ENCODE results near the gene ZNF394.
"Not testable (repeated sequence)": the region's sequence is repeated elsewhere in the genome, so short reads cannot be mapped to it uniquely, and the experiment has no call there.

ZNF394 gene

DNA sequence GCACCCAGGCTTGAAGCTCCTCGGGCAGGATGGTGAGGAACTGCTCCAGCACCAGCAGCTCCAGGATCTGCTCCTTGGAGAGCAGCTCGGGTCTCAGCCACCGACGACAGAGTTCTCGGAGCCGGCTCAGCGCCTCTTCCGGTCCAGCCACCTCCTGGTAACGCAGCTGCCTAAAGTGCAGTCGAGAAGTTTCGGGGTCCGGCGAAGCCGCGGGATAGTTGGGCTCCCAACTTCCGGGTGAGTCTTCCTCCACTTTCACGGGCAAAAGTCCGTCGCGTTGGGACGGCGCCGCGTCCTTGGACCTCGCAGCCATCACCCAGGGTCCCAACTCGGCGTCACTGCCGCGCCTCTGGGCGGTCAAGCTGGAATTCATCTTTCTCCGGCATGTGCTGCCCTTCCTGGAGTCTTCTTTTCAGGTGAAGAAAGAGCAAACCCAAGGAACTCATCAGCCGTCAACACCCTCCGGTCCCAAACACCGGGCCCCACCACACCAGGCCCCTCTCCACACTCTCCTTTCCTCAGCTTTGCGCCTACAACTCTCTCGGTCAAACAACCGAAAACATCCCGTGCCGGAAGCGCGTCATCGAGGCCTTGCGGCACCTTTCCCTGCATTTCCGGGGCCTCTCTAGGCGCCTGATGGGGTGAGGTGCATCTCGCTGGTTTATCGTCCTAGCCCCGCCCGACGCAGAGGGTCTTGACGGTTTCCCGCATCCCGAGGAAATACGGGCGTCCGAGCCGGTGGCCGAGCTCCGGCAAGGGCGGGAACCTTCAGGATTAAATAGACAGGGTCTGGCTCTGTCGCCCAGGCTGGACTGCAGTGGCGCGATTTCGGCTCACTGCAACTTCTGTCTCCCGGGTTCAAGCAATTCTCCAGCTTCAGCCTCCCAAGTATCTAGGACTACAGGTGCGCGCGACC lies at the start of gene ZNF394:
ZNF394 (minus strand) TSS at position 561 of the 916 bp plus-strand sequence; CDS start at position 373, 188 bp downstream.
- peak; percentile 87 for DNase-seq (ENCODE audit: low spot score)

DNA sequence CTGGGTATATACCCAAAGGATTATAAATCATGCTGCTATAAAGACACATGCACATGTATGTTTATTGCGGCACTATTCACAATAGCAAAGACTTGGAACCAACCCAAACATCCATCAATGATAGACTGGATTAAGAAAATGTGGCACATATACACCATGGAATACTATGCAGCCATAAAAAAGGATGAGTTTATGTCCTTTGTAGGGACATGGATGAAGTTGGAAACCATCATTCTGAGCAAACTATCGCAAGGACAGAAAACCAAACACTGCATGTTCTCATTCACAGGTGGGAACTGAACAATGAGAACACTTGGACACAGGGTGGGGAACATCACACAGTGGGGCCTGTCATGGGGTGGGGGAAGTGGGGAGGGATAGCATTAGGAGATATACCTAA lies 49.5 kb upstream of the ZNF394 start:
- DNase-seq (ENCODE audit: low spot score) = not testable (repeated sequence)

DNA sequence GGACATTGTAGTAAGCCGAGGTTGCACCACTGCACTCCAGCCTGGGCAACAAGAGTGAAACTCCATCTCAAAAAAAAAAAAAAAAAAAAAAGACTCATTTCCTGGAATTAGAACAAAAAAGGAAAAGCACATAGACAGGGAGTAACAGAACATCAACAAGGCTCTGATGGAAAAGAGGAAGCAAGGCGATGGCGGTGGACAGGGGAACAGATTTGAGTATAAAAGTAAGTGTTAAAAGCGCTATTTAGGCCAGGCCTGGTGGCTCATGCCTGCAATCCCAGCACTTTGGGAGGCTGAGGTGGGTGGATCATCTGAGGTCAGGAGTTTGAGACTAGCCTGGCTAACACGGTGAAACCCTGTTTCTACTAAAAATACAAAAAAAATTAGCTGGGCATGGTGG lies 45.2 kb upstream of the ZNF394 start:
- DNase-seq (ENCODE audit: low spot score) = not testable (repeated sequence)

DNA sequence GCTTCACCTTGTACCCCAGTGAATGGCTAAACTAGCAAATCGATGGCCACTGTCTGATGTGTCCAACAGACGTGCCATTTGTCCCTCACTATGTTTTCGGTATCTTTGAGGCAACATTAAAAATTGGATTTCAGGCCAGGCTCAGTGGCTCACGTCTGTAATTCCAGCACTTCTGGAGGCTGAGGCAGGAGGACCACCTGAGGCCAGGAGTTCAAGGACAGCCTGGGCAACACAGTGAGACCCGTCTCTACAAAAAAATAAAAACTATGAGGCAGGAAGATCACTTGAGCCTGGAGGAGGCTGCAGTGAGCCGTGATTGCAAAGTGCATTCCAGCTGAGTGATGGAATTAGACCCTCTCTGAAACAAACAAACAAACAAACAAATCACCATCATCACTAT lies 43.8 kb upstream of the ZNF394 start:
- no peak for DNase-seq (ENCODE audit: low spot score)

DNA sequence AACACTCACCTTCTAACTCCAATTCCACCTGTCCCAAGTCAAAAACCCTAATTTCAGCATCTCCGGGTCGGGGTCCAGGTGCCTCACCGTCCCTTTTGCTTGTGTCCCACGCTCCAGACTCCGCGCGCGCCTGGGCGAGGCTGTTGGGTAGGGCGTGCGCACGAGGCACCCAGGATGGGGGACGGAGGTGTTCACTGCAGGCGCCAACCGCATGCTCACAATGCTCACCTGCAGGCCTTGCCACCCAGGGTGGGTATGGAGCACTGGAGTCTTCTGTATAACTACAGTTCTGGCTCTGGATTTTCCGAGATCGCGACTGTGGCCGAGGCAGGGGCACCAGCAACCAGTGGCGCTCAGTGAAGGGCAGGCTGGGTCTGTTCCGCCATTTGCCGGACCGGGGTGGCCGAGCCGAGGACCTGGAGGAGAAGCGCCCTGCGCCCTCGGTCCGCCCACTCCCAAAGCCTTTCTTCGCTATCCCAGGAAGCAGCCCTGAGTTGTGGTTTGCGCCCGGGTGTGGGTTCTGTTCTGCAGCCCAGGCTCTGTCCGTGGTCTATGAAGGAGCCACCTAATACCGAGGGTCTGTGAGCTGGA lies 43.1 kb upstream of the ZNF394 start:
- DNase-seq (ENCODE audit: low spot score) = no peak

DNA sequence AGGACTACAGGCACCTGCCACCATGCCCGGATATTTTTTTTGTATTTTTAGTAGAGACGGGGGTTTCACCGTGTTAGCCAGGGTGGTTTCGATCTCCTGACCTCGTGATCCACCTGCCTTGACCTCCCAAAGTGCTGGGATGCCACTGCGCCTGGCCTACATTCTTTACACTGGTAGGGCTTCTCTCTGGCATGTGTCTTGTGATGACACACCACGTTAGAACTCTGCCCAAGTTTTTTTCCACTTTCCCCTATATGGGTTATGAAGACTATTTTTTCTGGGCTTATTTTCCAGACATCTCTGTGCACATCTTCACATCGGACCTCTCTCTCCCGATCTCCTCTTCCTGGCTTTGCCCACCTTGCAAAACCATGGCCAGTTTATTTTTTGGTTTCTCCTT lies 41.1 kb upstream of the ZNF394 start:
- no peak for DNase-seq (ENCODE audit: low spot score)

DNA sequence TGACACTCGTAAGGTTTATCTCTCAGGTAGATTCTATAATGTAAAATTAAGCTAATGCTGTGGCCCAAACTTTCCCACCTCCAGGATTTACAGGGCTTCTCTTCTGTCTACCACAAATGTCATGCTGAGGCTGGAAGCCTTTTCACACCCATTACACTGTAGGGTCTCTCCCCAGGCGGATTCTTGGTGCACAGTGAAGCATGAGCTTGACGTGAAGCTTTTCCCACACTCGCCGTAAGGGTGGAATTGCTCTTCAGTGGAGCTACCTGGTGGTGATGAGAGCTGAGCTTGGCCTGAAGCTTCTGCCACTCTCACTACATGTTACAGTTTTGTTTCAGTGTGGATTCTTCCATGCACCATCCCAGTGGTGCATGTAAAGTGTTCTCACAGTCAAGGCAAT lies 40.5 kb upstream of the ZNF394 start:
- DNase-seq (ENCODE audit: low spot score) = no peak

DNA sequence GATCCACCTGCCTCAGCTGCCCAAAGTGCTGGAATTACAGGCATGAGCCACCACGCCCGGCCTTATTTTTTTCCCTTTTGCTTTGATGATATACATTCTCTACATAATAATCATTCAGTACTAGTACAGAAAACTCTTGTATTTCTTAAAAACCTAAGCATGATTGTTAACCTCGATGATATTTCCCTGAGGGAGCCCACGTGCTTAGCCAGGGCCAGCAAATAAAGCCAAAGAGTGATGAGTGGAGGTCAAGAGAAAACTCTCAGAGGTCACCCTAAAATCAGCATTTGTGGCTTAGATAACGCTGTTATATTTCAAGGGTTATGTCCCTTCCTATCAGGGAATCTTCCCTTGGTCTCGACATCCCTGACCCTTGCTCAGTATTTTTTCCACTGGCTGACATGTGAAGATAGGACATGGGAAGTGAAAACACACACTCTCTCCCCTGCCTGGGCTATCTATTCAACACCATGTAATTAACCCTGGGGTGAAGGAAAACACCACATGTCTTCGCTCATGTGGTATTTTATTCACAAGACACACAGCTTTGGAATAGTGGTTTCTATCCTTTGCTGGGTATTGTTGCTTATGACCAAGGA lies 39.2 kb upstream of the ZNF394 start:
- DNase-seq (ENCODE audit: low spot score) = no peak

DNA sequence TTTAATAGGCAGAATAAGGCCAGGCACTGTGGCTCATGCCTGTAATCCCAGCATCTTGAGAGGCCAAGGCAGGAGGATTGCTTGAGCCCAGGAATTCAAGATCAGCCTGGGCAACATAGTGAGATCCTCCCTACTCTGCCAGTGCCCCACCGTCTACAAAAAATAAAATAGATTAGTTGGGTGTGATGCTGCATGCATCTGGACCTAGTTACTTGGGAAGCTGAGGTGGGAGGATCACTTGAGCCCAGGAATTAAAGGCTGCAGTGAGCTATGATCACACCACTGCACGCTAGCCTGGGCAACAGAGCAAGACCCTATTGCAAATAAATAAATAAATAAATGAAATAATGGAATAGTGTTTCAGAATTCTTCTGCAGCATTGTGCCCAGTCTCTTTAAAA lies 35.6 kb upstream of the ZNF394 start:
- no peak for DNase-seq (ENCODE audit: low spot score)

DNA sequence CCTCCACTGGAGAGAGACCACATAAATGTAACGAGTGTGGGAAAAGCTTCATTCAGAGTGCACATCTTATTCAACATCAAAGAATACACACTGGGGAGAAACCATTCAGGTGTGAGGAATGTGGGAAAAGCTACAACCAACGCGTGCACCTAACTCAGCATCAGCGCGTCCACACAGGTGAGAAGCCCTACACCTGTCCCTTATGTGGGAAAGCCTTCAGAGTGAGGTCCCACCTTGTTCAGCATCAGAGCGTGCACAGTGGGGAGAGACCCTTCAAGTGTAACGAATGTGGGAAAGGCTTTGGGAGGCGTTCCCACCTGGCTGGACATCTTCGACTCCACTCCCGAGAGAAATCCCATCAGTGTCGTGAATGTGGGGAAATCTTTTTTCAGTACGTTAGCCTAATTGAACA lies 31.3 kb upstream of the ZNF394 start:
- no peak for DNase-seq (ENCODE audit: low spot score)

DNA sequence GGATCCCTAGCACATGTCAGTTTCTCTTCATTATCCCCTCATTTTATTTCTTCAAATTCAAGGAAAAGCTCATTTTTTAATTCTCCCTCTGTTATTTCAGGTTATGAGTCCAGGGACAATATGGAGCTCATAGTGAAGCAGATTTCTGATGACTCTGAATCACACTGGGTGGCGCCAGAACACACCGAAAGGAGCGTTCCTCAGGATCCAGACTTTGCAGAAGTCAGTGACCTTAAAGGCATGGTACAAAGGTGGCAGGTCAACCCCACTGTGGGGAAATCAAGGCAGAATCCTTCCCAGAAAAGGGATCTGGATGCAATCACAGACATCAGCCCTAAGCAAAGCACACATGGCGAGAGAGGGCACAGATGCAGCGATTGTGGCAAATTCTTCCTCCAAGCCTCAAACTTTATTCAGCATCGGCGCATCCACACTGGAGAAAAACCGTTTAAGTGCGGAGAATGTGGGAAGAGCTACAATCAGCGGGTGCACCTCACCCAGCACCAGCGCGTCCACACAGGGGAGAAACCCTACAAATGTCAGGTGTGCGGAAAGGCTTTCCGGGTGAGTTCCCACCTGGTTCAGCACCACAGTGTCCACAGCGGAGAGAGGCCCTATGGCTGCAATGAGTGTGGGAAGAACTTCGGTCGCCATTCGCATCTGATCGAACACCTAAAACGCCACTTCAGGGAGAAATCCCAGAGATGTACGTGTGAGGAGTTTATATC lies 25.8 kb upstream of the ZNF394 start:
- DNase-seq (ENCODE audit: low spot score) = no peak

DNA sequence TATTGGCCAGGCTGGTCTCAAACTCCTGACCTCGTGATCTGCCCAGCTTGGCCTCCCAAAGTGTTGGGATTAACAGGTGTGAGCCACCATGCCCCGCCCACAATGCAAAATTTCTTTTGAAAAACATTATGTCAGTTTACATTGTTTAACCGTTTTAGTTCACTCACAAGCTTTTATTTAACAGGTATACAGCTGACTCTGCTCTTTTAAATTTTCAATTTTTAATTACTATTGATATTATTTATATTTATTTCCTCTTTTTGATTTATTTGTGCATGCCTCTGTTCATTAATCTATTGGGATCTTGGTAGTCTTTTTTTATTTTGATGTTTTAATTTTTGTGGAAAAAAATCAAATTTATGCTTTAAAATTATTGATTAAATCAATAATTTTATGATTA lies 21.3 kb upstream of the ZNF394 start:
- no peak for DNase-seq (ENCODE audit: low spot score)

DNA sequence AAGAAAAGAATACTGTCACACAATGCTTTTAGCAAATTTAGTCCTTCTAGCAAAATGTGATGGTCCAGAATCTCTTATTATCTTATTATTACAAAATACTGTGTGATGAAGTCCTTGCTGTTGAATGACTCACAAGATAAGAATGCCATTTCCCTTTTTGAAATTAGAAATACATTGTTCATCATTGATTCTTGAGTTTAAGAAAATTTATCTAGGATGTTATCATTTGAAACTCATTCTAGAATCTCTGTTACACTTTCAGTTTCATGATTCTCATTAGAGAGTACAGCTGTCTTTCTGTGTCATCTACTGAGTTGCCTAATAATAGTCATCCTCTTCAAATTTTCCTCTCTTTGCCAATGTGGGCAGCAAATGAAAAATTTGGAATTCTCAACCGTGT lies 14.0 kb upstream of the ZNF394 start:
- DNase-seq (ENCODE audit: low spot score) = no peak

DNA sequence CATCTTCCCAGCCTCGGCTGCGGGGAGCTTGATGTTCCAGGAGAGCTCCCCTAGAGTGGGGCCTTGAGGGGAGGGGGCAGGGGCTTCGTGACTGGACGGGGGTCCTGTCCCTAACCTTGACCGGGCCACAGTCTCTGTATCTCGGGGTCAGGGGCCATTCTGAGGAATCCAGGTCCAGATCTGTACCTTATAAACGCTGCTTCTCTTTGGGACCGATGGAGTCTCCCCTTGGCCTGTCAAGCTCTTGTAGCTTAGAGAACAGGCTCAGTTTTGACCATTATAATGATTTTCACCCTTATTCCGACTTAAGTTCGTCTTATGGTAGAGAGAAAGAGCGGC lies 5.2 kb upstream of the ZNF394 start:
- no peak for DNase-seq (ENCODE audit: low spot score)

DNA sequence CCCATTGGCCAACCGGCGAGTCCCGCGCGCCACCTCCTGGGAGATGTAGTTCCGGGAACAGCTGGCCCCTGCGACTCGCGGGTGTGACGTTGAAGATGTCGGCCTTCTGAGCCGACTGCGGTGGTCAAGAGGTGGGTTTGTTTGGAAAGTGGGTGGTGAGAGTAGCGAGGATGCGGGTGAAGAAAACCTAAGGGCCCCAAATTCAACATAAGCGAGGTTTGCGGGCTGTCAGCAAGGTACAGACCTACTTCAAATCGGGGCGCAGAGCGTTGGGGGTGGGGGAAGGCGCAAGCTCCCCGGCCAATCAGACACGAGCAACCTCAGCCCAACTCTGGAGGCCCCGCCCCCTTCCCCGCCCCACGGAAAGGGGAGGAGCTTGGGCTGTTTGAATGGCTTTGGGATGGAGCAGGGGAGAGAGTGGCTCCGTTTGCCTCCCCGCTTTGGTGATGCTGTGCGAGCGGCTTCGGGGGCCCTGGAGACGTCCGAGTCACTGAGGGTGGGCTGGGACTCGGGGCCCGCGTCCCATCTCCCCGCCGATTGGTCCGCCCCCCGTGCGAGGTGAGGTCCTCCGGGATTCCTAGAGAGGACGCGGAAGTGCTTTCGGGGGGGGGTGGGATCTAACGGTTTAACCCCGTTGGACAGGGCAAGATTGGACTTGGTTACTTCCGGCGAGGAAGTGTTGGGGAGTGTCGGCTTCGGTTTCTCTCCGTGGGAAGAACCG lies 4.7 kb upstream of the ZNF394 start, which contains the start of gene ZKSCAN5:
ZKSCAN5 (plus strand) TSS at position 60 of the 721 bp plus-strand sequence. CDS start 1,383 bp downstream, outside the sequence.
- DNase-seq (ENCODE audit: low spot score) = peak; percentile 88

DNA sequence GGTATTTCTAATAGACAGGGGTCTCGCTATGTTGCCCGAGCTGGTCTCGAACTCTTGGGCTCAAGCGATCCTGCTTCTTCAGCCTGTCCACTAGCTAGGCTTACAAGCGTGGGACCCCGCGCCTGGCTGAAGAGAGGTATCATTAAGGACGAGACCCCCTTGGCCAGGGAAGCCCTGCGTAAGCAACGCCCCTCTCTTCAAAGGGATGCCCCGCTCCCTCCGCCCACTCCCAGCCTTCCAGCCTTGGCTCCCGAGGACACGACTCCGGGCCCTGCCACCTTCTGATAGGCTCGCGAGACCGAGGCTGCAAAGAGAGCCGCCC lies 4.2 kb upstream of the ZNF394 start:
- peak; percentile 96 for DNase-seq (ENCODE audit: low spot score)

DNA sequence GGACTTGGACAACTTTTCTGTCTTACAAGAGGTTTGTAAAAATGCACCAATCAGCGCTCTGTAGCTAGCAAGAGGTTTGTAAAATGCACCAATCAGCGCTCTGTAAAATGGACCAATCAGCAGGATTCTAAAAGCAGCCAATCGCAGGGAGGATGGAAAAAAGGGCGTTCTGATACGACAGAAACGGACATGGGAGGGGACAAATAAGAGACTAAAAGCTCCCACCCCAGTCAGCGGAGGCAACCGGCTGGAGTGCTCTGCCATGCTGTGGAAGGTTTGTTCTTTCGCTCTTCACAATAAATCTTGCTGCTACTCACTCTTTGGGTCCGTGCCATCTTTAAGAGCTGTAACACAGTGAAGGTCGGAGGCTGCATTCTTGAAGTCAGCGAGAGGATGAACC lies 1.2 kb upstream of the ZNF394 start:
- DNase-seq (ENCODE audit: low spot score) = not testable (repeated sequence)

DNA sequence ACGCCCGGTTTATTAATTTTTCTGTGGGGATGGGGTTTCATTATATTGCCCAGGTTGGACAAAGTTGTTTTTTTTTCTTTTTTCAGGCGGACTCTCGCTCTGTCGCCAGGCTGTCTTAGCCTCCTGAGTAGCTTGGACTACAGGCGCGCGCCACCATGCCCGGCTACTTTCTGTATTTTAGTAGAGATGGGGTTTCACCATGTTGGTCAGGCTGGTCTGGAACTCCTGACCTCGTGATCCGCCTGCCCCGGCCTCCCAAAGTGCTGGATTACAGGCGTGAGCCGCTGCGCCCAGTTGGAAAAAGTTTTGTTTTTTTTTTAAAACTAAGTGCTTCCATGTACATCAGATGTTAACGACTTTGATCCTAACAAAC lies 542 bp upstream of the ZNF394 start:
- DNase-seq (ENCODE audit: low spot score) = no peak

DNA sequence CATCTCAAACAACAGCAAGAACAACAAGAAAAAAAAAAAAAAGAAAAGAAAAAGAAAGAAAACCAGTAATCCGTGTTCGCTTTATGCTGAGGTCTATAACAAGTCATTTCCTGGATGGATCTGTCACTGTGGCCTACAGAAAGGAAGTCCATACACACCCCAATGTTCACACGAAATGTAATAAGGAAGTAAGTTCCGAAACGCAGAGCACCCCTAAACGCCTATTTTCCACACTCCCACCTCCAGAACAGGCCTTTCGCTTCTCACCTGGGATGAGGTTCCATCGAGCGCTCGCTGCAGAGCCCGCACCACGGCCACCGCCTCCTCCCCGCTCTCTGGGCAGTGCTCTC lies 735 bp downstream of the ZNF394 start:
- DNase-seq (ENCODE audit: low spot score) = no peak

DNA sequence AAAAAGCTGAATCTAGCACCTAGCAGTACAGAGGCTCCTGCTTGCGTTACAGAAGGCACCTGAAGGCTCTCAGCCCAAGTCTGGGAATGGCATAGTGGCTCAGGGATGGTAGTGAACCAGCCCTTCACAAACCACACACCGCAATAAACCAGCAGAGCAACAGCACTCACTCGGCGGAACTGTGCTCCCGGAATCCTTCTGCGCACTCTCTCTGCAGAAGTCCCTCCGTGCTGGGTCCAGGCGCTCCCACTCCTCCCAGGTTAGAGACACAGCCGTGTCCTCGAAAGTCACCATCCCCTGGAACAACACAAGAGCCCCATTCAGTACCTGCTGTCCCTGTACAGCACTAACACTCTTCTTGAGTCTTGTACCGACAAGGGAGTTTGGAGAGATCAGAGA lies 1.5 kb downstream of the ZNF394 start:
- DNase-seq (ENCODE audit: low spot score) = no peak

DNA sequence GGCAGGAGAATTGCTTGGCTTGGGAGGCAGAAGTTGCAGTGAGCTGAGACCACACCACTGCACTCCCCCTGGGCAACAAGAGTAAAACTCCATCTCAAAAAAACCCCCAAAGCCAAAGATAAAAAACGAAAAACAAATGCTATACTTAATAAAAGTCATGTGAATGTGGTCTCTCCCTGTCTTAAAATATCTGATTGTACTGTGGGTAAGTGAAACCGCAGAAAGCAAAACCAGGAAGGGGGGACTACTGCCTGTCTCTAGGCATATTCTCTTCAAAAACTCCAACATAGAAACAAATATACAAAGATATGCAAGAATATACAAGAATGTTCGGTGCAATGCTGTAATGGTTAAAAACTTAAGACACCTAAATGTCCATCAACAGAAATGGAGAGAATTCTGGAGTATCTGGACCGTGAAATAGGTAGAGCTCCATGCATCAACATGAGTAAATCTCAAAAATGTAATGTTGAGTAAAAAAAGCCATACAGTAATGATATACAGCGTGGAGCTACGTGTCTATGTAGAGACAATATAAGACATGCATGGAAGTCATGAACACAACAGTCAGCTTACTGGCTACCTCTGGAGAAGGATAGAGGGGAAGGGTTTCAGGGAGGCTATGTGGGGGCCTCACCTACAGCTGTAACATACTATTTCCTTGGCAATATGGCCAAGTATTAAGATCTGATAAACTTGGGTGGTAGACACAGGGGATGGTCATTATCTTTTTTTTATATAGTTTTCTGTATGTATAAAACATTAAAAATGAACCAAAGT lies 2.1 kb downstream of the ZNF394 start:
- no peak for DNase-seq (ENCODE audit: low spot score)

Data from HuH-7.5 (cell line).